ENCODE results near the gene SMARCE1.

DNA sequence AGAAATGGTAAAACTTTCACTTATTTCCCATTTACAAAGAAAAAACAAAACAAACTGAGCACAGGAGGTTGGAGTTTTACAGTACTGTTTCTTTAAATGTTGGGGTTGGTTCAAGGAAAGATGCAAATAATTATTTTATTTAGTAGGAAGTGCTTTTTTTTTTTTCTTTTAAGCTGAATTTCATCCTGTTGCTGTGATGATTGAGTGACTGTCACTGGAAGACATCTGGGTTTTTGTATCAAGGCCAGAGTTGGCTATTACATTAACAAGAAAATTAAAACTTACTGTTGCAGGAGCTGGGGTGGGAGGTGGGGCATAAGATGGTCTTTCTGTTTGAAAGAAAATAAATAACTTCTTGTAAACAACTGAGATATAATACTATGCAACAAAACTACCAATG, 2.3 kb downstream of the SMARCE1 start:
- TF ChIP-seq, protein P1, sequence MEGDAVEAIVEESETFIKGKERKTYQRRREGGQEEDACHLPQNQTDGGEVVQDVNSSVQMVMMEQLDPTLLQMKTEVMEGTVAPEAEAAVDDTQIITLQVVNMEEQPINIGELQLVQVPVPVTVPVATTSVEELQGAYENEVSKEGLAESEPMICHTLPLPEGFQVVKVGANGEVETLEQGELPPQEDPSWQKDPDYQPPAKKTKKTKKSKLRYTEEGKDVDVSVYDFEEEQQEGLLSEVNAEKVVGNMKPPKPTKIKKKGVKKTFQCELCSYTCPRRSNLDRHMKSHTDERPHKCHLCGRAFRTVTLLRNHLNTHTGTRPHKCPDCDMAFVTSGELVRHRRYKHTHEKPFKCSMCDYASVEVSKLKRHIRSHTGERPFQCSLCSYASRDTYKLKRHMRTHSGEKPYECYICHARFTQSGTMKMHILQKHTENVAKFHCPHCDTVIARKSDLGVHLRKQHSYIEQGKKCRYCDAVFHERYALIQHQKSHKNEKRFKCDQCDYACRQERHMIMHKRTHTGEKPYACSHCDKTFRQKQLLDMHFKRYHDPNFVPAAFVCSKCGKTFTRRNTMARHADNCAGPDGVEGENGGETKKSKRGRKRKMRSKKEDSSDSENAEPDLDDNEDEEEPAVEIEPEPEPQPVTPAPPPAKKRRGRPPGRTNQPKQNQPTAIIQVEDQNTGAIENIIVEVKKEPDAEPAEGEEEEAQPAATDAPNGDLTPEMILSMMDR (conservative IDR thresholded peaks at IDR 0.05; ENCODE audit: low read depth, low read length), result no peak
- TF ChIP-seq EZH2 (IDR thresholded peaks at IDR 0.05; ENCODE audit: low read length, unreplicated experiment), result no peak
